HCT116 (cell line): ENCODE measurements around the gene ZNF837. TPM values are rescaled to one million over a fixed set of nuclear protein-coding genes. Genes with fewer than 3 reads are reported as not detected.

ENCODE experiments used
- ATAC-seq: fragments of 200-7000 bp; cut with Tn5 transposase; 2 replicates; pipeline ENCODE4 v1.9.1; 2020; ENCODE audit warnings: mild to moderate bottlenecking, moderate library complexity
- BruUV-seq: library from RNA; stranded (reverse); fragments of 400-500 nt; replicated peaks from 2 replicates; lab custom pipeline; 2021; lab: Mats Ljungman, UMichigan
- CTCF ChIA-PET: fragments of 300-600 bp; sonication (Branson Sonifier 250); formaldehyde crosslinking; loops from one replicate; lab custom pipeline; 2021; ENCODE audit warnings: antibody characterized with exemption; lab: Charles Lee
- POLR2A ChIA-PET: fragments of 300-600, 350-600 bp; sonication (Branson Sonifier 250); formaldehyde crosslinking; loops from one replicate; lab custom pipeline; 2021; ENCODE audit warnings: antibody characterized with exemption; lab: Charles Lee
- RAD21 ChIA-PET, 2 experiments: fragments of 300-600 bp; sonication (Branson Sonifier 250); formaldehyde crosslinking; loops; one replicate each; lab custom pipeline; 2023; ENCODE audit warnings: low total read pairs in 2 of 2; ENCODE audit not compliant: uncharacterized antibody in 2 of 2, unreplicated experiment in 2 of 2, low non-redundant PET in 1 of 2; lab: Charles Lee
- DNase-seq: peaks from one replicate; pipeline ENCODE4 v3.0.0-alpha.2; 2010; ENCODE audit warnings: low read depth, low spot score
- H2AFZ ChIP-seq: fragments of 200-600 bp; shearing (Covaris generic), sonication (generic); 2 replicates; pipeline ENCODE4 v1.6.1; 2017; ENCODE audit warnings: low read depth, mixed run types, mixed read lengths, antibody characterized with exemption, low read length; ENCODE audit not compliant: poor library complexity, severe bottlenecking
- H3K27ac ChIP-seq: 2 replicates; pipeline ENCODE4 v1.5.1; 2012; ENCODE audit warnings: low read depth, low read length
- H3K27me3 ChIP-seq: fragments of 200-600 bp; sonication (generic); 2 replicates; pipeline ENCODE4 v1.6.1; 2016; ENCODE audit warnings: mixed run types, low read length, mixed read lengths; ENCODE audit not compliant: insufficient read depth
- H3K36me3 ChIP-seq, 2 experiments: fragments of 200-500 bp in 1 of 2; fragments of 200-600 bp in 1 of 2; sonication (Bioruptor generic) in 1 of 2; sonication (generic) in 1 of 2; 2 replicates each; pipeline versions ENCODE4 v1.5.1 to v1.6.1; 2014 to 2016; ENCODE audit warnings: low read length in 2 of 2, inconsistent platforms in 1 of 2, mixed read lengths in 1 of 2, mixed run types in 1 of 2; ENCODE audit not compliant: insufficient read depth in 2 of 2, control insufficient read depth in 1 of 2
- H3K4me1 ChIP-seq, 2 experiments: fragments of 200-600 bp in 1 of 2; sonication (generic) in 1 of 2; 2 replicates each; pipeline versions ENCODE4 v1.5.1 to v1.6.1; 2012 to 2017; ENCODE audit warnings: low read length in 2 of 2, inconsistent platforms in 1 of 2, mild to moderate bottlenecking in 1 of 2, mixed read lengths in 1 of 2, mixed run types in 1 of 2, moderate library complexity in 1 of 2; ENCODE audit not compliant: insufficient read depth in 2 of 2, control insufficient read depth in 1 of 2
- H3K4me2 ChIP-seq: fragments of 200-600 bp; sonication (generic); 2 replicates; pipeline ENCODE4 v1.6.1; 2017; ENCODE audit warnings: mixed run types, low read length, mixed read lengths
- H3K4me3 ChIP-seq, 2 experiments: fragments of 200-600 bp in 1 of 2; sonication (generic) in 1 of 2; replicated peaks in 1 of 2; 2 replicates each; pipeline ENCODE4 v1.5.1; 2011 to 2016; ENCODE audit warnings: low read length in 2 of 2, control low read depth in 1 of 2, low read depth in 1 of 2, mild to moderate bottlenecking in 1 of 2, mixed read lengths in 1 of 2, mixed run types in 1 of 2
- H3K79me2 ChIP-seq: fragments of 200-600 bp; sonication (generic); 2 replicates; pipeline ENCODE4 v1.6.1; 2017; ENCODE audit warnings: mild to moderate bottlenecking, mixed run types, low read length, moderate library complexity, mixed read lengths; ENCODE audit not compliant: insufficient read depth
- H3K9ac ChIP-seq: fragments of 200-600 bp; sonication (generic); 2 replicates; pipeline ENCODE4 v1.6.1; 2016; ENCODE audit warnings: low read length, mixed read lengths
- H3K9me2 ChIP-seq: fragments of 200-600 bp; sonication (generic), shearing (Covaris generic); 2 replicates; pipeline ENCODE4 v1.6.1; 2017; ENCODE audit warnings: mixed run types, mild to moderate bottlenecking, moderate library complexity; ENCODE audit not compliant: insufficient read depth
- H3K9me3 ChIP-seq, 2 experiments: fragments of 200-500 bp in 1 of 2; fragments of 200-600 bp in 1 of 2; sonication (Bioruptor generic) in 1 of 2; sonication (generic) in 1 of 2; 2 replicates each; pipeline ENCODE4 v1.6.1; 2014 to 2017; ENCODE audit warnings: low read length in 2 of 2, mixed read lengths in 2 of 2, inconsistent platforms in 1 of 2, low read depth in 1 of 2, mild to moderate bottlenecking in 1 of 2, mixed run types in 1 of 2, moderate library complexity in 1 of 2; ENCODE audit not compliant: control insufficient read depth in 1 of 2, insufficient read depth in 1 of 2
- H4K20me1 ChIP-seq: fragments of 200-600 bp; sonication (generic), shearing (Covaris generic); 2 replicates; pipeline ENCODE4 v1.6.1; 2017; ENCODE audit warnings: mixed run types, mild to moderate bottlenecking, moderate library complexity; ENCODE audit not compliant: insufficient read depth
- CBX3 ChIP-seq: IDR thresholded peaks from 2 replicates; pipeline ENCODE4 v1.6.1; 2012; ENCODE audit warnings: low read depth
- ELF1 ChIP-seq: IDR thresholded peaks from 2 replicates; pipeline ENCODE4 v1.6.1; 2012; ENCODE audit warnings: low read depth, borderline replicate concordance
- EZH2 ChIP-seq: fragments of 200-600 bp; sonication (generic); IDR thresholded peaks from 2 replicates; pipeline ENCODE4 v1.6.1; 2017; ENCODE audit warnings: antibody characterized with exemption, mixed run types
- FOSL1 ChIP-seq: IDR thresholded peaks from 2 replicates; pipeline ENCODE4 v1.6.1; 2012; ENCODE audit warnings: low read depth
- RAD21 ChIP-seq: IDR thresholded peaks from 2 replicates; pipeline ENCODE4 v1.6.1; 2012; ENCODE audit warnings: low read depth, mild to moderate bottlenecking
- SIN3A ChIP-seq: IDR thresholded peaks from 2 replicates; pipeline ENCODE4 v1.6.1; 2012; ENCODE audit warnings: low read depth
- SP1 ChIP-seq: IDR thresholded peaks from 2 replicates; pipeline ENCODE4 v1.6.1; 2012; ENCODE audit warnings: low read depth
- ZNF274 ChIP-seq: fragments of 200-500 bp; sonication (Bioruptor generic); IDR thresholded peaks from 2 replicates; pipeline ENCODE4 v1.6.1; 2014; ENCODE audit warnings: mild to moderate bottlenecking, low read depth, low read length, inconsistent platforms
- intact Hi-C: fragments of 100-400 bp; cut with micrococcal nuclease; formaldehyde crosslinking; loops from 2 replicates; pipeline ENCODE4 v1.10.0; 2022
- microRNA-seq: library from miRNA; unstranded; fragments of <30 nt; microRNA quantifications from one replicate; pipeline ENCODE4, GENCODE V29; 2016; ENCODE audit warnings: borderline number of aligned reads
- total RNA-seq: library from RNA; stranded (reverse); gene quantifications from one replicate; pipeline ENCODE4 v1.2.1, GENCODE V29; 2021; ENCODE audit not compliant: unreplicated experiment
- TF ChIP-seq, protein P1 (sequence below), 3 experiments: fragments of 200-600 bp in 1 of 3; sonication (generic) in 1 of 3; IDR thresholded peaks in 2 of 3; conservative IDR thresholded peaks in 1 of 3; 2 replicates each; pipeline ENCODE4 v1.5.1; 2012 to 2017; ENCODE audit warnings: low read depth in 2 of 3, low read length in 2 of 3, antibody characterized with exemption in 1 of 3, borderline replicate concordance in 1 of 3, control low read depth in 1 of 3, mild to moderate bottlenecking in 1 of 3, mixed read lengths in 1 of 3, mixed run types in 1 of 3, moderate library complexity in 1 of 3; ENCODE audit not compliant: insufficient read depth in 1 of 3

The ZNF837 gene
- total RNA-seq, 1 experiment from 2014 or later: 3.2 TPM

DNA sequence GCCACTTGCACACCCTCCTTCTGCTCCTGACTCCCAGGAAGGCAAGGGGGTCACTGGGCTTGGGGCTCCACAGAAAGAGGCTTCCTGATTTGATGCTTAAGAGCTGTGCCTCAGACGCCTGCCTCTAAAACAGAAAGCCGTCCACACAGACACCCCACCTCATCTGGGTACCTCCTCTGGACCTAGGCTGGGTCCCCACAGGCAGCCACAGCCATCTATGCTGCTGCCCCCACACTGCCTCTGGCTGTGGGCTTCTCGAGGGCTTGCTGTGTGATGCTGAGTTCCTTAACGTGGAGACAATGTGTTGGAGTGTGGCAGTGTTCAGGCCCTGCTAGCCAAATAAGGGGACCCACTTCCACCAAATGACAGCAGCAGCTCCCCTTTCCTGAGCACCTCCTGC, 62.5 kb downstream of the ZNF837 start:
- Histone ChIP-seq H3K9me3 (no peaks in the 10 kb centered on the region), H3K79me2 (no peaks in the 10 kb centered on the region), H4K20me1 (no peaks in the 10 kb centered on the region; the same call in 1 of the 2 replicates), H3K9me2 (no peaks in the 10 kb centered on the region), H3K4me1 (no peaks in the 10 kb centered on the region), H3K4me2 (no peak overlapping the region), H3K36me3 (peaks cover 11 to 16% of the 10 kb centered on the region in 2 experiments), H3K27ac (no peak overlapping the region), H3K4me3 (no peak overlapping the region), H2AFZ (no peak overlapping the region), H3K27me3 (no peaks in the 10 kb centered on the region), H3K9ac (no peak overlapping the region)
- intact Hi-C loops: no loop called here
- ChIA-PET CTCF (no interaction called here), POLR2A (no interaction called here), RAD21 (no interaction called here)
- TF ChIP-seq CBX3 (no peak), SIN3A (no peak), ZNF274 (no peak), ELF1 (no peak), RAD21 (no peak), EZH2 (no peak), FOSL1 (no peak), SP1 (no peak)
- TF ChIP-seq, protein P1, sequence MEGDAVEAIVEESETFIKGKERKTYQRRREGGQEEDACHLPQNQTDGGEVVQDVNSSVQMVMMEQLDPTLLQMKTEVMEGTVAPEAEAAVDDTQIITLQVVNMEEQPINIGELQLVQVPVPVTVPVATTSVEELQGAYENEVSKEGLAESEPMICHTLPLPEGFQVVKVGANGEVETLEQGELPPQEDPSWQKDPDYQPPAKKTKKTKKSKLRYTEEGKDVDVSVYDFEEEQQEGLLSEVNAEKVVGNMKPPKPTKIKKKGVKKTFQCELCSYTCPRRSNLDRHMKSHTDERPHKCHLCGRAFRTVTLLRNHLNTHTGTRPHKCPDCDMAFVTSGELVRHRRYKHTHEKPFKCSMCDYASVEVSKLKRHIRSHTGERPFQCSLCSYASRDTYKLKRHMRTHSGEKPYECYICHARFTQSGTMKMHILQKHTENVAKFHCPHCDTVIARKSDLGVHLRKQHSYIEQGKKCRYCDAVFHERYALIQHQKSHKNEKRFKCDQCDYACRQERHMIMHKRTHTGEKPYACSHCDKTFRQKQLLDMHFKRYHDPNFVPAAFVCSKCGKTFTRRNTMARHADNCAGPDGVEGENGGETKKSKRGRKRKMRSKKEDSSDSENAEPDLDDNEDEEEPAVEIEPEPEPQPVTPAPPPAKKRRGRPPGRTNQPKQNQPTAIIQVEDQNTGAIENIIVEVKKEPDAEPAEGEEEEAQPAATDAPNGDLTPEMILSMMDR (IDR thresholded peaks at IDR 0.05 in 2 of 3, conservative IDR thresholded peaks at IDR 0.05 in 1 of 3; ENCODE audit: borderline replicate concordance in 1 of 3, insufficient read depth in 1 of 3, low read depth in 2 of 3, low read length in 2 of 3): no peak
- DNase-seq (no peak), ATAC-seq (no peak)
- no TSS peak for BruUV-seq

Small RNA genes within 50 kb of the gene (microRNA-seq; reads per million reads assigned to microRNA genes)
- gene MIR4754 (not detected), gene MIR6806 (not detected)

Other genes with a start within 250 kb of the ZNF837 start
- 1.7 TPM for gene ZNF329, start 230.2 kb downstream of the ZNF837 start, total RNA-seq
- 7.8 TPM for gene ZNF274, start 198.0 kb downstream of the ZNF837 start, total RNA-seq
- gene ZNF544, start 152.1 kb downstream of the ZNF837 start, total RNA-seq: 46.3 TPM
- gene ZNF8, start 102.1 kb downstream of the ZNF837 start, total RNA-seq: 6.4 TPM
- 28.1 TPM for gene ERVK3-1, start 75.7 kb downstream of the ZNF837 start, total RNA-seq
- 4.6 TPM for gene ZSCAN22, start 54.0 kb downstream of the ZNF837 start, total RNA-seq
- gene A1BG, start 27.5 kb downstream of the ZNF837 start, total RNA-seq: 1.2 TPM
- 5.1 TPM for gene ZNF497, start 18.3 kb downstream of the ZNF837 start, total RNA-seq
- 1,982 TPM for gene RPS5, start 6.2 kb upstream of the ZNF837 start, total RNA-seq
- 1.2 TPM for gene RNF225, start 14.6 kb upstream of the ZNF837 start, total RNA-seq
- gene ZNF584, start 27.6 kb upstream of the ZNF837 start, total RNA-seq: 25.8 TPM
- not detected for gene ZNF132, start 59.1 kb upstream of the ZNF837 start, total RNA-seq
- 9.4 TPM for gene ZNF324B, start 70.6 kb upstream of the ZNF837 start, total RNA-seq
- 11.3 TPM for gene ZNF324, start 86.0 kb upstream of the ZNF837 start, total RNA-seq
- gene ZNF446, start 95.3 kb upstream of the ZNF837 start, total RNA-seq: 6.5 TPM
- 27.1 TPM for gene SLC27A5, start 131.0 kb upstream of the ZNF837 start, total RNA-seq
- 12.0 TPM for gene ZBTB45, start 138.8 kb upstream of the ZNF837 start, total RNA-seq
- gene TRIM28, start 163.0 kb upstream of the ZNF837 start, total RNA-seq: 908 TPM
- gene CHMP2A, start 174.1 kb upstream of the ZNF837 start, total RNA-seq: 125 TPM
- gene UBE2M, start 177.6 kb upstream of the ZNF837 start, total RNA-seq: 120 TPM
- gene MZF1, start 192.3 kb upstream of the ZNF837 start, total RNA-seq: 33.0 TPM